Stimulated activated CD8-positive, alpha-beta memory T cell treated with anti-CD3 and anti-CD28 coated beads, Interleukin-4, amount 100 ng/mL, for 24 hours (primary cell): ENCODE results near the gene MALL.
"Not testable (repeated sequence)": the region's sequence is repeated elsewhere in the genome, so short reads cannot be mapped to it uniquely, and the experiment has no call there.

Source experiments
- DNase-seq: peaks from one replicate; pipeline ENCODE4 v3.0.0-alpha.2; 2020; ENCODE audit warnings: low read depth

The MALL gene

DNA sequence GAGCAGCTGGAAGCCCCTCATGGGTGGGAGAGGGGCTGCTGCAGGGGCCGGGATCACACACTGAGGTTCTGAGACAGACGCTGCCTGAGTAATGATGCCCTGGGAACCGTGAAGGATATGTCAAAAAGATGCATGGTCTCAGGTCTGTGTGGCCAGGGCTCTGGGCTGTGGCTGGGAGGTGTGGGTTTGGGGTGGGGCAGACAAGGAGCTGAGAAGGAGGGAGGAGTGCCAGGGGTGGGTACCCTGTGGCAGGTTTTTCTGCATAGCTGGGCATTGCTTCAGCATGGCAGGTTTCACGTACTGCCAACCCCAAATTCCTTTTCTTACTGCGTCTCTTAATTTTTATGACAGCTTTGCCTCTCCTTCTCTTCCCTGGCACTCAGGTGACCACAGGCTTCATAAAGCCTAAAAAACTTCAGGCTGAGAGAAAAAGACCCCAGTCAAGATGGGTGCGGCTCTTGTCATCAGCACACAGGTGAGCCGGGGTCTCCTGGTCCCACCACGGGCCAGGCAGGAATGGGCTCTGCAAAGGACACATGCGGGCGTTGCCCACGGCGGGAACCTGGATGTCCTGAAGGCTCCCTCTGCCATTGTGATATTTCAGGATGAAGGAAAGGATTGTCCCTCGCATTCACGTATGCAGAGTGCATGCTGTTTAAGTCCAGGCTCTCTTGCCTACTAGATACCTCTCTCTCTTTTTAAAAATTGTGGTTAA, 18.0 kb downstream of the MALL start:
- no peak for DNase-seq

DNA sequence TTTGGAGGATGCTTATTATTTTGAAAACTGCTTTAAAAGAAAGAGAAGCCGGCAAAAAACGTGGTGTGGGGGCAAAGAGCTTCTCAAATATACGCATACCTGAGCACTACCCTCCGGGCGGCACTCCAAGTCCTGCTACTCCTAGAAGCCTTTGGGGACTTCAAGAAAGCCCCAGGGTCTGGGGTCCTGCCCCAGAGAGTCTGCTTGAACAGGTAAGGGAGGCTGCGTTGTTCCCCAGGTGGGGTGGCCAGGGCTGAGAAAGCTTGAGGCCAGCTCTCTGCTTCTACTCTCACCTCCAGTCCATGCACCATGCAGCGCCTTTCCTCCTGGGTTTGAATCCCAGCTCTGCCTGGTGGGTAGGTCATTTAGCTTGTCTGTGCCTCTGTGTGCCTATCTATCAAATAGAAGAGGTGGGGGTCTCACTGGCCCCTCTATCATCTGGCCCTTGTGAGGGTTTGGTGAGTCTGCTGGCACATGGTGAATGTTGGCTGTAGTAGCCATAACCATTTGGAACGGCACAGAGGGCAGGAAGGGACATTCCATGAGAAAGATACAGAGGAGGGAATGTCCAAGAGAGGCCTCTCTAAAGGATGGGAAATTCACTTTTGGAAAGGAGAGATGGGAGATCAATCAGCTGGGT, 19.5 kb downstream of the MALL start:
- DNase-seq, result no peak

DNA sequence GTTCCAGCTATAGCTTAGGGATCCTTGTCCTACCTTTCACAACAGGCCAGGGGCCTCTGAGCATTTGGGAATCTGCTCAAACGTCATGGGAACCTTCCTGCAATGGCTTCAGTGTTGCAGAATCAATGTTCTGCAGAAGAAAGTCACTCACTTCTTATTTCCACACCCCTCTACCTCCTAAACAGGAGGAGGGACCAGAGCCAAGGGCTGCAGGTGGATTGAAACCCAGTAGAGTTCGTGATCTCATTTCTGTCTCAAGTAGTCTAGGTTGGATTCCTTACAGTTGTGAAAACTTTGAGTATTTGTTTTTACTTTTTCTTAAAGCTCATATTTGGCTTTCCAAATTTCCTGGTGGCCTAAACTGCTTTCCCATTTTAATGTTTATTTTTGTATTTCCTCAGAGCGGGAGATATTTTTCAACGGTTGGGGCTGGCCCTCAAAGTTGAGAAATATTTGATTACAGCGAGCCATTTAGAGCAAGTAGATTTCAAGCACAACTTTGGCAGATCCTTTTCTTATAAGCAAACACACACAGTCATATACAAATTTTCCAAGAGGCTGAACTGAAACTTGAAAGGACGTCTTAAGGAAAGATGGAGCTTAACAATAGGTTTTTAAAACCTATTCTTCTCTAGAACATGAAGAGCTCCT, 20.6 kb downstream of the MALL start:
- DNase-seq, result not testable (repeated sequence)

DNA sequence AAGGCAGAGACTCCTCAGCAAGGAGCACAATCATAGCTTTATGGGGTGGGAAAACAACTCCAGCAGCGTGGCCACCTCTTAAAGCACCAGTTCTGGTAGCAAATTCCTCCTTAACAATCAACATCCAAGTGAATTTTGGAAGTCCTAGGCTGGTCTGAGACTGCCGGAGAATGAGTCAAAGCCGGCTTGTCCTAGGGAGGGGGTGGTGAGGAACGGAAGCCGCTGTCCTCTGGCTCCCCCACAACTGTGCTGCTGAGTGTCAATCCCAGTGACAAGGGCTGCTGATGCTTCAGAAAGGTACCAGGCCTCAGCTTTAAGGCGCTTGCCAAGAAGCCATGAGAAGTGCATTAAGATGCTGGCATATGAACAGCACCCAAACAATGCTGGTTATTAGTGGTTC, 21.7 kb downstream of the MALL start:
- DNase-seq, result not testable (repeated sequence)

DNA sequence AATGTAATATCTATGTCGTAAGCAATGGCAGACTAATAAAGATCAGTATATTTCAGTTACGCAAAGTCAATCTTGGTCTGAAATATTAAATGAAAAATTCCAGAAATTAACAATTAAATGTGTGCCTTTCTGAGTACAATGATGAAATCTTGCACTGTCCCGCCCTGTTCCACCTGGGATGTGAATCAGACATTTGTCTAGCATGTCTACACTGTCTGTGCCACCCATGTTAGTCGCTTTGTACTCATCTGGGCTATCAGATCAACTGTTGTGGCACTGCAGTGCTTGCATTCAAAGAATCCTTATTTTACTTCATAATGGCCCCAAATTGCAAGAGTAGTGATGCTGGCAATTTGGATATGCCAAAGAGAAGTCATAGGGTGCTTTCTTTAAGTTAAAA, 25.5 kb downstream of the MALL start:
- not testable (repeated sequence) for DNase-seq

DNA sequence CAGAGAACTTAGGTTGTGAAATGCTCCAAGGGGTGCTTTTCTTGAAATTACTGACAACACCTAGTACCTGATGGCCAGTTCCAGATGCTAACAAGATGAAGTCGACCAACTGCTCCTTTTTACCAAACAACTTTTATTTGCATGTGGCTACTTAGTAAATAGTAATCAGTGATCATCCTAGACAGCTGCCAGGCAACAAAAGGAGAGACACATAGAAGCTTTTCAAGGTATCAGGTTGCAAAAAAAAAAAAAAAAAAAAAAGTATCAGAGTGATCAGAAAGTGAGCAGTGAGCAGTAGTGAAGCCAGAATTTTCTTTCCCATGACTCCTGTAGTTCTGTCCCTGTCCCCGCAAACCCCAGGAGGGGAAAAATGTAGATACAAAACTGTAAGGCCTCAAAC, 31.9 kb downstream of the MALL start:
- DNase-seq, result not testable (repeated sequence)

DNA sequence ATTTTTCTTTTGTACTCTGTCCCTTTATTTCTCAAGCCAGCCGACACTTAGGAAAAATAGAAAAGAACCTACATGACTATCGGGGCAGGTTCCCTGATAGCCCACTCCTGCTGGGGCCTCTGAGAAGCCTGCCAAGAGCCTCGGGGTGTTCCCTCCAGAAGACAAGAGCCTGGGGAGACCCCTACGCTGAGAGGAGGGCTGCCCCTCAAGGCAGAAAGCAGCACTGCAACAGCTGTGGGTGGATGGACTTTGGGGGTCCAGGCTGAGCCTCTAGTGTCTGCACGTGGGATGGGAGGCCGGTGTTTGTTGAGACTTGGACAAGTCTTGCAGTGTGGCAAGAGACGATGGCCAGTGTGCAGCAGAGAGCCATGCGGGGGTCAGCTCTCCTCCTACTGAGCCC, 32.5 kb downstream of the MALL start:
- not testable (repeated sequence) for DNase-seq

DNA sequence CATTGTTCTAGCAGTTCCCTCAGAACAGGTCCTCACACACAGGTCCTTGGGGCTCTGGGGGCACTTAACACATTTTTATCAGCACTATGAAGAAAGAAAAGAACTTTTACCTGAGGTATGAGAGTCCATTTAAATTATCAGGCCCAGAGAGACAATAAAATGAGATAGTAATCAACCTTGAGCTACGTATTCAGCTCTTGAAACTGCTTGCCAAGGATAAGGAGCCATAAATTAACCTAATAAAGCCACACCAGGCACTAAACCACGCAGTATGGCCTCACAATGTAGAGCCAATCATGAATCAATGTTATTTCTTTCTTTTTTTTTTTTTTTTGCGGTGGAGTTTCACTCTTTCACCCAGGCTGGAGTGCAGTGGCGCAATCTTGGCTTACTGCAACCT, 37.5 kb downstream of the MALL start:
- not testable (repeated sequence) for DNase-seq

DNA sequence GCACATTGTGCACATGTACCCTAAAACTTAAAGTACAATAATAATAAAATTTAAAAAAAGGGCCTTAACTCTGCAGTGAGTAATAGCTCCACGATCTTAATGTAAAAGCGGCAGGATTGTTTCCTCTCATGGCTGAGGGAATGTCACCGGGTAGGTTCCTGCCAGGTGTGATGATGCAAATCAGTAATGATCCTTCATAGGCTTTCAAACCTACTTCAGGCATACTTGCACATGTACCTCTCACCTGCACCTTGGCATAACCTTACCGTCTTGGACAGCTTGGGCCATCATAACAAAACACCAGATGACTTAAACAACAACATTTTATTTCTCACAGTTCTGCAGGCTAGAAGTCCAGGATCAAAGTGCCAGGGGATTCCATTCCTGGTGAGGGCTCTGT, 39.7 kb downstream of the MALL start:
- DNase-seq, result not testable (repeated sequence)

DNA sequence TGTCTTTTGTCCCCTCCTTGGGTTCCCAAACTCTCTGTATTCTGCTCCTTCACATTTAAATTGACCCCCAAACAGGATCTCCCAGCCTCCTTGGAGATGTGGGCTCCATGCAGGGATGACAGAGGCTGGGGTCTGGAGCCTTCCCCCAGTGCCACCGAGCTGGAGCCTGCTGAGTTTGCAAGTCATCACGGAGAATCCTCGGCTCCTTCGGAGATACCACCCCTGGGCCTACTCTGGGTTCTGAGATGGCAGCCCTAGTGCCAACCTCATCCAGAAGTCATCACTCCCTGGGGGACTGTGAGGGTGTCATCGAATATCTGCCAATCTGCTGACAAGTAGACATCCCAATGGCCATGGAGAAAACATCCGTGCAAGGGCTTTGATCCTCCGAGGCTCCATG, 45.8 kb downstream of the MALL start:
- not testable (repeated sequence) for DNase-seq

DNA sequence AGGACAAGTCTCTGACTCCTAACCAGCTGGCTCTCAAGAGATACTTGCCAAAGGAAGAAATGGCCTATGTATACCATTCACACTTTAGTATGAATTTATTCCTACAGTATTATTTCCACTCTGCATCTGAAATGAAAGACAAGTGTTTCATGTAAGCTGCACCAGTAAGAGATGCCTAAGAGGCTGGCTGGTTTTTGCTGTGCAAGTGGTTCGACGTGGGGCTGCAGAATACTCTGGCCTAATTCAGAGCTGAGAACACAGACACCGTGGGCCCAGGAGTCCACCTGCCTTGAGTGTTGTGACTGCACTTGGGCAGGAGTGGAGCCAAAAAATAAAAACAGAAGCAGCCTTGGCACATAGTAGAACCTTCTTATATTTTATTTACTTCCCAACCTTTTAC, 47.5 kb downstream of the MALL start:
- not testable (repeated sequence) for DNase-seq

DNA sequence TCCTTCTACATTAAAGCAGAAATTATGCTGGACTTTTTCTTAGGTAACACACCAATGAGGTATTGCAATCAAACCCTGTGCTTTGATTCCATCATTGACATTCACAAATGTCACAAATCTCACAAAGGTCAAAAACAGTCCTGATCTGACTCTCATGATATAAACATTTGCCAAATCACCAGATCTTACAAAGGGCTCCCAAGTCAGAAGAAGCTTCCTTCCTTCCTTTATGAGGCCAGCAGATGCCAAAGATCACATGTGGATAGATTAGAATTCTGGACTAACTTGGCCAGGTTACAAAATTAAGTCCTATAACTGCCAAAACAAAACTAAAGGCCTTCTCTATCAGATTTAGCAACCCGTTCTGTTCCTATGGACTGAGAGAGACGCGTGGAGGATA, 53.3 kb downstream of the MALL start:
- DNase-seq, result not testable (repeated sequence)

DNA sequence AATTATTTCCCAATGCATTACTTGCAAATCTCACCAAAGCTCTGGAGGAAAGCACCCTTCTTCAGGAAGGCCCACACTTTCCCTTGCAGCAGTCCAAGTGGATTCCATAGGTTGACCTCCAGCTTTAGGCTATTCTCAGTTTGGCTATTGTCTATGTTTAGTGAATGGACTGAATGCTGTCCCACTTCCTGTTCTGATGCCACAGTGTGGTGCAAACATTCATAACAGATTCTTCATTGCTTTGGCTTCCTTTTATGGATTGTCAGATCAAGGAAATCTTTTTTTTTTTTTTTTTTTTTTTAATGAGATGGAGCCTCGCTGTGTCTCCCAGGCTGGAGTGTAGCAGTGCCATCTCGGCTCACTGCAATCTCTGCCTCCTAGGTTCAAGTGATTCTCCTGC, 55.1 kb downstream of the MALL start:
- DNase-seq, result not testable (repeated sequence)

DNA sequence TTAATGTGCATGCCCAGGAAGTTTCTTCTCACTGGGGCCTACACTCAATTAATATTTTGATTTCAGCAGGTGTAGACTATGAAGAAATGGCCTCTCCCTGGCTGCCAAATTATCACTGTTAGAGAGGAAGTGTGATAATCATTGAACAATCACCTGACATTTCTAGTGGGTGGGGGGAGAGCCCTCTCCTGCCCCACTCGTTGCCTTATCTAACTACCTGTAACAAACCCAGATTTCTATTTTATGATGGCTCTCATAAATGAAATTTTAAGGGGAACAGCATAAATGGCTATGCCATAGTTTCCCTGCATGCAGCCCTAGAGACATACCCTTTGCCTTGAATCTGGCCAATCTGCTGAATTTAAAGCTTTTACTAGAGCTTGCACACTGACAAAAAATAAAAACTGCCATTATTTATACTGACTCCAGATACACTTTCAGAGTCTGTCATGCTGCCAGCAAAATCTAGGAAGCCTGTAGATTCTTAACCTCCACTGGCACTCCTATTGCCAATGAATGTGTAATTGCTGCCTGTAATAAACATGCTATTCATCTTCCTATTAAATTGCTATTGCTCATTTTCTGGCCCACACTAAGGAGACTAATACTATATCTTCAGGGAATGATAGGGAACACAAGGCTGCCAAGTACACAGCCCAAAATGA, 55.8 kb downstream of the MALL start:
- DNase-seq, result not testable (repeated sequence)

DNA sequence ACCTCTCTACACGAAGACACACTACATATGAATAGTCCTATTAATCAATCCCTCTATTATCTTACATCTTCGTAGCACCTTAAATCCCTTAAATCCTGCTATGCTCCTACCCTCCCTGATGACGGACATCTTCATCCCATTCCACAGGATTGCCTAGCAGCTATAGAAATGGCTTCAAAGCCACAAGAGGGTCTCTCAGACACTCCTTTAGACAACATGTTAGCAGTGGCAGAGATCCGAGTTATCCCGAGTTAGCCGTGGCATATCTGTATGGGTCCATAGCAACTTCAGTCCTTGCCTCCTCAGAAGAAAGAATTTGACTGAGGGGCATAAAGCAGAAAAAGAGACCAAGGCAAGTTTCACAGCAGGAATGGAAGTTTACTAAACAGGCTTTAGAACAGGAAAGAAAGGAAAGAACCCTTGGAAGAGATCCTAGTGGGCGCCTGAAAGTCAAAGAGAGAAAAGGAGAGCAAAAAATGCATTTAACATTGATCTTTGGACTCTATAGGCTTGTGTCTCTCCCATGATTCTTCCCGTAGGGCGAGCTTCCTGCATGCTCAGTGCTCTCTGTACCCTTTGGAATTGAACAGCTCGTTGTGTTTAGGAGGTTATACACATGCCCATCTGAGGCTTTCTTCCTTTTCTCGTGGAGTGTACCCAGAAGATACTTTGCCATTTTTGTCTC, 56.5 kb downstream of the MALL start:
- DNase-seq, result not testable (repeated sequence)

DNA sequence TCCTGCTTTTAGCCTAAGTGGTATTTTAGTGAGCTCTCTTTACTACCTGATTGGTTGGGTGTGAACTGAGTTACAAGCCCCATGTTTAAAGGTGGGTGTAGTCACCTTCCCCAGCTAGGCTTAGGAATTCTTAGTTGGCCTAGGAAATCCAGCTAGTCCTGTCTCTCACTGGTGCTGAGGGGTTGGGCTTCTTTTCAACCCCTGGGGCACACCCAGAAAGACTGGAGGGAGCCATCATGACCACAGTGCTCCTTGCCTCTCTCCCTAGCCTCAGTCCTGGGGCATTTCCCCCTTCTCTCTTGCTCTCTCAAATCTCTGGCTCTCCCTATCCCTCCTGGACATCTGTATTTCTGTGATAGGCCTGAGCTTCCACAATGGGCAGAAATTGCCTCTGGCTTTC, 57.6 kb downstream of the MALL start:
- DNase-seq, result not testable (repeated sequence)

DNA sequence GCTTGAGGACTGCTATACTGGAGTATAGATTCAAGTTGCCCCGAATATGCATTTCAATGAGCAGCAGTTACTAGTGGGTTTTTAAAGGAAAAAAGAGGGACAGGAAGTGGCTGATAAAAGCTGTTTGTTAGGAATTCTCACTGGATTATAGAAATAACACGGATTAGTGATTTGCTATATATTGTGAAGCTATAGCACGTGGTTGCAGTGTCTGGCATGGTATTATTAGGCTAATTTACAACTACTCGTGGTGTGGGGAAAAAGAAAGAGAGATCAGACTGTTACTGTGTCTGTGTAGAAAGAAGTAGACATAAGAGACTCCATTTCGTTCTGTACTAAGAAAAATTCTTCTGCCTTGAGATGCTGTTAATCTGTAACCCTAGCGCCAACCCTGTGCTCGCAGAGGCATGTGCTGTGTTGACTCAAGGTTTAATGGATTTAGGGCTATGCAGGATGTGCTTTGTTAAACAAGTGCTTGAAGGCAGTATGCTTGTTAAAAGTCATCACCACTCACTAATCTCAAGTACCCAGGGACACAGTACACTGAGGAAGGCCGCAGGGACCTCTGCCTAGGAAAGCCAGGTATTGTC, 59.7 kb downstream of the MALL start:
- DNase-seq, result not testable (repeated sequence)

DNA sequence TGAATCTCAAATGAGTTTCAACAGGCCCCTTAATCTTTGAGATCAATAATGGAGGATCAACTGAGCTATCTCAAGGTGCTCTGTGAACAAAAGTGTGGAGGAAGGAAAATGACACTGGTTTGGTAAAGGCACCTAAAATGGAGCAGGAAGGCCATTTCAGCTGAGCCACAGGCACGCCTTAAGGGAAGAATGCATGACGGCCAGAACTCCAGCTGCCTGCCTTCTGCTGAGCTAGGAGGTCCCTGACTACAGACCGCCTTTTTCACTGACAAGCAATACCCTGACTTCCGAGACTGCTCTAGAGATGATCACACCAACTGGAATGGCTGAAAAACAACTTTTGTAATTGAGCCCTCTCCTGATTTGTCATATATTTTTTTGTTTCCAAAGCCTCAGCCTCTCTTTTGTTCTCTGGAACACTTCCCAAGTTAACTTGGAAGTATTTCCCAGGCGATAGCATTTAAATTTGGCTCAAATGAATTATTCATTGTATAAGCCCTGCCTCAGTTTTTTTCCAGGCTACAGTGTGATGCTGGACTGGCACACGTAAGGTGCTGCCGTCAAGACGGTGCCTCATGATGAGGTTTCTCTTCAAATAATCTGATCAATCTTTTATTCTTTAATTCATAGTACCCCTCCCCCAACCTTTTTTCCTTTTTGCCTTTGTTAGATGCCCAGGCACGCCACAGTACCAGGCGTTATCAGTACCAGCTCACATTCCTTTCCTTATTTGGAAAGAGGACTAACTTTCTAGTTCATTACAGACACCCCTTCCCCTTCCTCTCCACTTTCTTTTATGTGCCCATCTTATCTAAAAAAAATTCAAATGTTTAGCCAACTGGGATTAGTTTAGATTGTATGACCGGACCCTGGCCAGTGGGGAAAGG, 60.9 kb downstream of the MALL start:
- DNase-seq, result not testable (repeated sequence)

DNA sequence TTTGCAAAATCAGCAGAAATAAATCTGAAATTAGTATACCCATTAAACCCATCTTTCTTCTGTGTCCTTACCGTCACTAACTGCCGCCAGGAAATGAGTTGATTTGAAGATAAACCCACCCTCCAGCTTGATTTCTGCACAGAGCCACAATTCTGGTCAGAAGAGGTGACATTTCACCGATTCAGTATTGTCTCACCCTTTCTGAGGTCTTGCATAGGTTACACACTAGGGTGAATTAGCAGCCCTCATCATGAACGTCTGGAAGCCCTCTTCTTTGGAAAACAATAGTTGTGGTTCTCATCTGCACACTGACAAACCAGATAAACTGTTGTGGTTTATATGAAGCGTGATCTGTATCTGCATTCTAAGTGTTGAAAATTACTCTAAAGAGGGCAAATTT, 61.9 kb downstream of the MALL start:
- DNase-seq, result not testable (repeated sequence)

DNA sequence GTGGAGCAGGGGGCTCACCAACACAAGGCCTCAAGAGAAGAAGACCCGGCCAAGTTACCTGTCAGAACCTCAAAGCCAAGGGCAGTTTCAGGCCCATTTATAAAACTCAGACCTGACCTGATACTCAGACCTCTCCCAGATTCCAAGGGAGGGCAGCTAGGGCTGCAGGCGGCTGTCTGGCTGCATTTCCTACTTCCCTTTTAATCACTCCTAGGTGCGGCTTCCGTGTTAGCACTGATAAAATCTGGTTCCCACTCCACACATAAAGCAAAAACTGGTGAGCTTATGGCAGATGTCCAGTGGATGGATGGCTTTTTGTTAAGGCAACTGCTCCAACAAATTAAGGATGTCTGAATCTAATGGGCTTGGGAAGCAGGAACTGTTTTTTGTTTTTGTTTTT, 63.5 kb downstream of the MALL start:
- not testable (repeated sequence) for DNase-seq

DNA sequence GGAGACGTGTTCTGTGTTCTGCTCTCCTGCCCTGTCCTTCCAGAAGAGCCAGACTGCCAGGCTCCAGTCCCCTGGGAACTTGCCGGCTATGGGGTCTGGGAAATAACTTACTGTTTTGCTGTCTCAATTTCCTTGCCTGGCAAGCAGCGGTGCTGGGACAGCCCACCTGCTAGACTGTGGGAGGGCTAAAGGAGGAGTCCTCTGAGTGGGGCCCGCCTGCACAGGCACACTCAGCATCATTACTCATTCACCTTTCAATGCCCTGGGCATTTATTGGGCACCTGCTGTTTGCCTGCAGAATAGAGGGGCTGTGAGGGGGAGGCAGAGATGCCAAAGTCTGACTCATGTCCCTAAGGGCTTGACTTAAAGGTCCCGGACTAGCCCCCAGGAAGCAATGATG, 65.4 kb downstream of the MALL start:
- DNase-seq, result not testable (repeated sequence)
